Stimulated activated naive CD8-positive, alpha-beta T cell treated with anti-CD3 and anti-CD28 coated beads, Interleukin-15, amount 100 ng/mL, for 72 hours (primary cell): ENCODE data around the gene SERPINB6.

Experiments used
- ATAC-seq: fragments of 150-1000 bp; cut with Tn5 transposase; 2 replicates; pipeline ENCODE4 v1.10.0; 2021; ENCODE audit warnings: mild to moderate bottlenecking, moderate library complexity
- DNase-seq, 2 donors: peaks; one replicate each; pipeline ENCODE4 v3.0.0; 2021 to 2022
- H3K27ac Mint-ChIP-seq, 2 donors: one replicate each; pipeline ENCODE4 v1.8.0; 2022; ENCODE audit warnings: mild to moderate bottlenecking in 2 of 2, mixed read lengths in 2 of 2, moderate library complexity in 2 of 2
- H3K27me3 Mint-ChIP-seq: one replicate; pipeline ENCODE4 v1.8.0; 2022; ENCODE audit warnings: mixed read lengths
- H3K4me1 Mint-ChIP-seq: one replicate; pipeline ENCODE4 v1.8.0; 2022; ENCODE audit warnings: mild to moderate bottlenecking, mixed read lengths
- H3K4me3 Mint-ChIP-seq, 2 donors: one replicate each; pipeline ENCODE4 v1.8.0; 2022; ENCODE audit warnings: mild to moderate bottlenecking in 2 of 2, mixed read lengths in 2 of 2, moderate library complexity in 1 of 2
- H3K9me3 Mint-ChIP-seq, 2 donors: one replicate each; pipeline ENCODE4 v1.8.0; 2022; ENCODE audit warnings: mixed read lengths in 2 of 2

SERPINB6 gene

DNA sequence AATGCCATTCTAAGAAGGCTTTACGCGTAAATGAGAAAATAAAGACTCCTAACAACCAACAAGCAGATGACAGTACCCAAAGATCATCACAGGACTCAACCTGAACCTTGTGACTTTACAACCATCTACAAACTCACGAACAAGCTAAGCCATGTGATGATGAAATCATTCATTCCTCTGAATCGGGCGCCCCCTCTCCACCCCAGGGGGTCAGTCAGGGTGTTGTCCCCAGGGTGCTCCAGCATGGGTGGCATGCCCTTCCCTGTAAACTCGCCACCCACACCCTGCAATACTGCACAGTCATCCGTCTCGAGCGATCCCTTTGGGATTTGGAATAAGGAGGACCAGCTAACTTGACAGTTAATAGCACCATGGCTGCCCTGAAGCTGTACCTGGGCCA is 12.6 kb downstream of the SERPINB6 start:
- Mint-ChIP-seq H3K27ac (peak overlapping the region in 1 of 2 donors; percentile 67), H3K4me3 (peak overlapping the region in 1 of 2 donors; percentile 9), H3K4me1 (peaks cover 22% of the 10 kb centered on the region), H3K27me3 (no peaks in the 10 kb centered on the region), H3K9me3 (no peaks in the 10 kb centered on the region)
- no peak for ATAC-seq
- DNase-seq = no peak

- H3K4me3 Mint-ChIP-seq = peak overlapping the region in 1 of 2 donors; percentile 9
- ATAC-seq (peak; percentile 65), DNase-seq (no peak)
- peak overlapping the region in 1 of 2 donors; percentile 67 for H3K27ac Mint-ChIP-seq
- H3K9me3 Mint-ChIP-seq = no peaks in the 10 kb centered on the region
- no peaks in the 10 kb centered on the region for H3K27me3 Mint-ChIP-seq
- H3K4me1 Mint-ChIP-seq = peaks cover 22% of the 10 kb centered on the region
These were observed 13.0 kb downstream of the SERPINB6 start for GRCh38 chr6:2958331-2958711.

- Mint-ChIP-seq H3K27ac (no peak overlapping the region), H3K4me3 (peak overlapping the region in 1 of 2 donors; percentile 9), H3K27me3 (no peaks in the 10 kb centered on the region), H3K4me1 (peaks cover 24% of the 10 kb centered on the region), H3K9me3 (no peaks in the 10 kb centered on the region)
- DNase-seq (no peak), ATAC-seq (no peak)
These were observed 13.6 kb downstream of the SERPINB6 start for GRCh38 chr6:2957696-2958330.

GRCh38 chr6:2956930-2957685 is 14.3 kb downstream of the SERPINB6 start:
- Mint-ChIP-seq H3K9me3 (no peaks in the 10 kb centered on the region), H3K27me3 (no peaks in the 10 kb centered on the region), H3K4me1 (peaks cover 31% of the 10 kb centered on the region), H3K27ac (no peak overlapping the region), H3K4me3 (no peak overlapping the region)
- DNase-seq (no peak), ATAC-seq (no peak)

DNA sequence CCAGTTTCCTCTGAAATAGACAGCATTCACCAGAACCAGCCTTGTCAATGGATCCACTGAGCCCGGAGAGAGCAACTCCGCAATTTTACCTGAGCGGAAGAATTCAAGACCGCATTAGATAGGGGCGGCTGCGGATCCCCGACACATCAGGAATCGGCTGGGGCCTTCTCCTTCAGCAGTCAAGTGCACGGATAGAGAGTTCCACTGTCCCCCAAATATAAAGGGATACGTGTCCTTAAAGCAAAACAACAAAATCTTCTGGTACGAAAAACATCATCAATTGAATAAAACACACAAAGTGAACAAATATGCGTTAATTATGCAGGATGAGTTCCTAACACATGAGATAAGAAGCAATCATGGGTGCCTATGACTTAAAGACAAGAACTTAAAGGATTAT is 18.3 kb downstream of the SERPINB6 start:
- no peak for ATAC-seq
- peaks cover 24% of the 10 kb centered on the region for H3K4me1 Mint-ChIP-seq
- H3K27me3 Mint-ChIP-seq = no peaks in the 10 kb centered on the region
- H3K27ac Mint-ChIP-seq = no peak overlapping the region
- H3K9me3 Mint-ChIP-seq = no peaks in the 10 kb centered on the region
- no peak overlapping the region for H3K4me3 Mint-ChIP-seq
- DNase-seq = no peak

GRCh38 chr6:2952557-2953095 is 18.7 kb downstream of the SERPINB6 start:
- DNase-seq = peak; percentile 59 to 69
- Mint-ChIP-seq H3K27ac (peak overlapping the region in 1 of 2 donors; percentile 39), H3K4me3 (peak overlapping the region; percentile 56 to 63), H3K9me3 (no peaks in the 10 kb centered on the region), H3K27me3 (no peaks in the 10 kb centered on the region), H3K4me1 (peaks cover 19% of the 10 kb centered on the region)
- ATAC-seq = peak; percentile 91

- DNase-seq = no peak
- Mint-ChIP-seq H3K4me1 (peaks cover 22% of the 10 kb centered on the region), H3K27ac (no peak overlapping the region), H3K27me3 (no peaks in the 10 kb centered on the region), H3K9me3 (no peaks in the 10 kb centered on the region), H3K4me3 (peak overlapping the region in 1 of 2 donors; percentile 29)
- no peak for ATAC-seq
These were observed 19.6 kb downstream of the SERPINB6 start for GRCh38 chr6:2951728-2952127.

DNA sequence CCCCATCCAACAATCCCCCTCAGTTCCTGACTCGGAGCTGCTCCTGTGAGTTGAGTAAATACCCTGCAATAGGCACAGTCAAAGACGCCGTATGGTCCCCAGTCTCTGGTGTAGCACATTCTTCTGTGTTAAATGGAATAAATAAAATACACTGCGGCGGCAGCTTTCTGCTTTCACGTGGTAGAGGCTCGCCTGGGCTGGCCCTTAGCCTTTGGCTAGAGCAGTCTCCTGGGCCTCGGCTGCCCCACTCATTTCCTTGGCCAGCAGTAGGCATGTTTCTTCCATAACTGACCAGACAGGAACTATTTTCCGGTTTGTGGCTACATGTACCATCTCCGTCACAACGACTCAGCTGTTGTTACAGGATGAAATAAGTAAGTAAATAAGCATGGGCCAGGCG is 20.7 kb downstream of the SERPINB6 start:
- Mint-ChIP-seq H3K27ac (no peak overlapping the region), H3K27me3 (no peaks in the 10 kb centered on the region), H3K4me1 (peaks cover 22% of the 10 kb centered on the region), H3K9me3 (no peaks in the 10 kb centered on the region), H3K4me3 (no peak overlapping the region)
- no peak for ATAC-seq
- no peak for DNase-seq

- H3K4me1 Mint-ChIP-seq = peaks cover 22% of the 10 kb centered on the region
- no peaks in the 10 kb centered on the region for H3K9me3 Mint-ChIP-seq
These were observed 21.8 kb downstream of the SERPINB6 start for GRCh38 chr6:2949536-2950083.

DNA sequence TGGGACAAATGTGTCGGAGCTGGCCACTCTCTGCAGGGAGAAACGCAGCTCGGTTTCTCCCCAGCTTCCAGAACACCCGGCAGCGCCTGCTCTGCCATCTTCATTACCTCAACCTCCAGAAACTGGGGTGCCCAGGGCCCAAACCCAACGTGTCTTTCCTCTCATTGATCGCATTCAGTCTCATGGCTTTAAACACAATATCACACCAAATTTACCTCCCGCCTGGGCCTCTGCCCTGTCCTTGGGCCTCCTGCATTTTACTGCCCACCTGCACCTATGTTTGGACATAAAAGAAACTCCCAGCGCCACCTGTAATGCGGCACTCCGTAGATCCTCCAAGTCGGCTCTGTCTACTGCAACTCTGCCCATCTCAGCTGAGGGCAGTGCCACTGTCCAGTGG is 22.2 kb downstream of the SERPINB6 start:
- H3K27me3 Mint-ChIP-seq = no peaks in the 10 kb centered on the region
- H3K9me3 Mint-ChIP-seq = no peaks in the 10 kb centered on the region
- DNase-seq (no peak), ATAC-seq (no peak)
- H3K27ac Mint-ChIP-seq = no peak overlapping the region
- H3K4me3 Mint-ChIP-seq = no peak overlapping the region
- peaks cover 22% of the 10 kb centered on the region for H3K4me1 Mint-ChIP-seq

More at GRCh38 chr6:2949536-2950083, 21.8 kb downstream of the SERPINB6 start:
- no peaks in the 10 kb centered on the region for H3K27me3 Mint-ChIP-seq
- DNase-seq = no peak
- no peak overlapping the region for H3K4me3 Mint-ChIP-seq
- no peak for ATAC-seq
- peak overlapping the region in 1 of 2 donors; percentile 5 for H3K27ac Mint-ChIP-seq

- Mint-ChIP-seq H3K4me1 (peaks cover 25% of the 10 kb centered on the region), H3K27me3 (no peaks in the 10 kb centered on the region), H3K9me3 (no peaks in the 10 kb centered on the region), H3K4me3 (no peak overlapping the region), H3K27ac (peak overlapping the region in 1 of 2 donors; percentile 49)
- no peak for DNase-seq
- no peak for ATAC-seq
These were observed 22.9 kb downstream of the SERPINB6 start for GRCh38 chr6:2948228-2949025.

GRCh38 chr6:2947445-2947844 is 23.9 kb downstream of the SERPINB6 start:
- H3K27me3 Mint-ChIP-seq = no peaks in the 10 kb centered on the region
- no peak for ATAC-seq
- no peak overlapping the region for H3K27ac Mint-ChIP-seq
- no peaks in the 10 kb centered on the region for H3K9me3 Mint-ChIP-seq
- H3K4me1 Mint-ChIP-seq = peaks cover 30% of the 10 kb centered on the region
- no peak overlapping the region for H3K4me3 Mint-ChIP-seq
- DNase-seq = no peak

DNA sequence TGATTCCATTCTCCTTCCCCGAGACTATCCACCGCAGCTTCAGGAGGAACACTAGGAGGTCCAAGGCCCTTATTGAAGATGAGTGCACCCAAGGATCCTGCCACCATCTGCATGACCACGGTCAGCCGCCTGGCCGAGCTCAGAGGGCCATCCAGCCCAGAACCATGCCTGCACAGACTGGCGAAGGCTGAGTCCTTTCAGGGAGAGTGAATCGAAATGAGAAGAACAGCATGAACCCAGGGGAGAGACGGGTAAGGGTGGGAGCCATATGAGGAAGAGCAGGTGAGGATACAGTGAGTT is 26.3 kb downstream of the SERPINB6 start:
- Mint-ChIP-seq H3K27ac (no peak overlapping the region), H3K27me3 (no peaks in the 10 kb centered on the region), H3K9me3 (no peaks in the 10 kb centered on the region), H3K4me3 (no peak overlapping the region), H3K4me1 (peaks cover 37% of the 10 kb centered on the region)
- ATAC-seq (no peak), DNase-seq (no peak)

DNA sequence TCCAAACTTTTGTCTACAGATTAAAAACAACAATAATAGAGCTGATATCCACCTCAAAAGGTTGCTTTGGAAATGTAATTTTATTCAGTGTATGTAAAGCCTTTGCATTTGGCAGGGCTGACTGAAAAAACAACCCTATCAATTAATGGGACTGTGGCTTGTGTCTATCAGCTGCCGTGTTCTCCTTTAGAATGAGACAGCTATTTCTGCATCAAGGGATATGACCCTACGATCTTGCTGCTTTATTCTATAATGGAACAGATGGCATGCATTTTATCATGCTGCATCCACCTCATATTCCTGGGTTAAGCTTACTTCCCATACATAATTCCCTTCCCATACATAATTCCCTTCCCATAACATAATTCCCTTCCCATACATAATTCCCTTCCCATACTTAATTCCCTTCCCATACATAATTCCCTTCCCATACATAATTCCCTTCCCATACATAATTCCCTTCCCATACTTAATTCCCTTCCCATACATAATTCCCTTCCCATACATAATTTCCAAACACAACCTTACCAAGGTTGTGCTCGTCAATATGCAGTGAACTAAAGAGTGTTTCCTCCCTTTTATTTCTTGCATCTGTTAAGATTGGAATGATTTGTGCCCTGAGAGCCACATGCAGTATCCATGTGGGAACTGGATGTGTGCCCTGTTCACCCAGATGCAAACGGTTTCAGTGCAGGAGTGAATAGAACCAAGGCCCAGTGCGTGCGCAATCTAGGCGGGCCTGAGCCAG is 26.8 kb downstream of the SERPINB6 start:
- H3K27me3 Mint-ChIP-seq = no peaks in the 10 kb centered on the region
- H3K4me1 Mint-ChIP-seq = peaks cover 42% of the 10 kb centered on the region
- ATAC-seq (no peak), DNase-seq (no peak)
- no peak overlapping the region for H3K27ac Mint-ChIP-seq
- no peaks in the 10 kb centered on the region for H3K9me3 Mint-ChIP-seq
- H3K4me3 Mint-ChIP-seq = no peak overlapping the region

DNA sequence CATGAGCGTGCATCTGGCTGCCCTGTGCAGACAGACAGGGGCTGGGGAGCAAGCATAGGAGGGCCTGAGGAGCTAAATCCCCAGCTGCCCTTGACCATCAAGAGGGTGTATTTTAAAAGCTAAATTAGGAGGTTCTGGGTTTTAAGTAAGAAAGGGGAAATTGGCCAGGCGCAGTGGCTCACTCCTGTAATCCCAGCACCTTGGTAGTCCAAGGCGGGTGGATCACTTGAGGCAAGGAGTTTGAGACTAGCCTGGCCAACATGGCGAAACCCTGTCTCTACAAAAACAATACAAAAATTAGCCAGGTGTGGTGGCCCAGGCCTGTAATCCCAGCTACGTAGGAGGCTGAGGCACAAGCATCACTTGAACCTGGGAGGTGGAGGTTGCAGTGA is 27.8 kb downstream of the SERPINB6 start:
- Mint-ChIP-seq H3K27ac (no peak overlapping the region), H3K9me3 (peaks cover 0 to 2% of the 10 kb centered on the region in 2 donors)
- ATAC-seq = no peak

More for the DNA sequence above, 27.8 kb downstream of the SERPINB6 start:
- peak overlapping the region; percentile 65 to 73 for H3K4me3 Mint-ChIP-seq
- H3K4me1 Mint-ChIP-seq = peaks cover 52% of the 10 kb centered on the region
- no peak for DNase-seq
- no peaks in the 10 kb centered on the region for H3K27me3 Mint-ChIP-seq
